K562 (cell line): Measurements from ENCODE around the gene SUPT5H. TPM values are rescaled to one million over a fixed set of nuclear protein-coding genes. Genes with fewer than 3 reads are reported as not detected.

Experiments used
- CAMTA2 ChIP-seq: fragments of 250-450 bp; sonication (Bioruptor Pico); conservative IDR thresholded peaks from 2 replicates; pipeline ENCODE4 v1.5.1; 2022
- CHD4 ChIP-seq: fragments of 200-600 bp; sonication (generic); IDR thresholded peaks from 3 replicates; pipeline ENCODE4 v1.6.1; 2012; ENCODE audit warnings: low read depth, mild to moderate bottlenecking, mixed read lengths, low read length, inconsistent platforms; ENCODE audit not compliant: insufficient read depth, insufficient replicate concordance, poor library complexity, severe bottlenecking
- CLOCK ChIP-seq: fragments of 250-450 bp; sonication (Bioruptor Pico); IDR thresholded peaks from 2 replicates; pipeline ENCODE4 v1.4.0; 2020; ENCODE audit warnings: mild to moderate bottlenecking, moderate library complexity, borderline replicate concordance
- DACH1 ChIP-seq: fragments of 450-650 bp; IDR thresholded peaks from 2 replicates; pipeline ENCODE4 v1.6.1; 2018; ENCODE audit not compliant: partially characterized antibody
- ETV5 ChIP-seq: sonication (generic); formaldehyde crosslinking; IDR thresholded peaks from 2 replicates; pipeline ENCODE4 v1.4.0; 2020; ENCODE audit warnings: low read depth, mild to moderate bottlenecking, missing genetic modification reagents
- MAFG ChIP-seq: fragments of 450-650 bp; conservative IDR thresholded peaks from 2 replicates; pipeline ENCODE4 v1.6.1; 2016; ENCODE audit warnings: missing genetic modification characterization, missing compliant biosample characterization
- NEUROD1 ChIP-seq: fragments of 150-350 bp; IDR thresholded peaks from 2 replicates; pipeline ENCODE4 v1.6.1; 2014; ENCODE audit warnings: borderline replicate concordance, low read length, low read depth; ENCODE audit not compliant: partially characterized antibody
- NFE2L1 ChIP-seq: fragments of 450-650 bp; IDR thresholded peaks from 2 replicates; pipeline ENCODE4 v1.6.1; 2016; ENCODE audit warnings: missing genetic modification characterization, low read depth, mild to moderate bottlenecking, missing compliant biosample characterization, moderate library complexity, borderline replicate concordance
- NFXL1 ChIP-seq: fragments of 450-650 bp; formaldehyde crosslinking; IDR thresholded peaks from 2 replicates; pipeline ENCODE4 v1.4.0; 2021; ENCODE audit warnings: mild to moderate bottlenecking
- PHTF2 ChIP-seq: fragments of 250-450 bp; sonication (Bioruptor Pico); IDR thresholded peaks from 2 replicates; pipeline ENCODE4 v1.5.0; 2021; ENCODE audit warnings: mild to moderate bottlenecking
- PKNOX1 ChIP-seq: fragments of 450-650 bp; IDR thresholded peaks from 2 replicates; pipeline ENCODE4 v1.6.1; 2016
- polyA plus RNA-seq, 8 experiments: library from polyadenylated mRNA; depleted of rRNA in 4 of 8; stranded (reverse) in 5 of 8; unstranded in 3 of 8; fragments of >200 nt; fragmentation: Nextera tagmentation in 2 of 8; fragmentation: Illumina TruSeq in 1 of 8; extraction: Ambion mirVana in 2 of 8; extraction: Trizol in 1 of 8; gene quantifications; 2 replicates each; pipeline versions ENCODE4 v1.2.1 to v1.2.3, GENCODE V29; 2011 to 2014; ENCODE audit warnings: inconsistent platforms in 1 of 8, missing spikeins in 1 of 8
- total RNA-seq, 7 experiments: library from RNA; depleted of rRNA in 6 of 7; stranded (reverse); fragments of >200 nt in 6 of 7; fragmentation: Illumina TruSeq in 2 of 7; extraction: Trizol in 2 of 7; gene quantifications; 2 replicates each; pipeline versions ENCODE4 v1.2.1 to v1.2.3, GENCODE V29; 2011 to 2021; ENCODE audit warnings: low replicate concordance in 1 of 7
- TF ChIP-seq, protein P1 (sequence below), 2 experiments: IDR thresholded peaks in 1 of 2; conservative IDR thresholded peaks in 1 of 2; 2 replicates each; pipeline ENCODE4 v1.6.1; 2016; ENCODE audit warnings: low read depth in 2 of 2, mild to moderate bottlenecking in 1 of 2, missing compliant biosample characterization in 1 of 2, missing genetic modification characterization in 1 of 2, moderate library complexity in 1 of 2
- TF ChIP-seq, protein P2 (sequence below): sonication (generic); formaldehyde crosslinking; IDR thresholded peaks from 2 replicates; pipeline ENCODE4 v1.8.0; 2022; ENCODE audit warnings: missing genetic modification reagents, mild to moderate bottlenecking, borderline replicate concordance

SUPT5H gene
- total and polyA plus RNA-seq, 9 of the 15 experiments (the other 6 are each of a cell fraction or from before 2014, with no cell fraction given) = 13.3 to 85.9 (median 35.9) TPM

- TF ChIP-seq NEUROD1 (peak; percentile 81), DACH1 (peak; percentile 87), NFXL1 (no peak), MAFG (no peak), ETV5 (CRISPR knock-in tag) (0 out of 2 replicates have a peak, but pooled peaks have one; percentile 46), NFE2L1 (no peak), PHTF2 (no peak), CAMTA2 (no peak), CHD4 (no peak), CLOCK (CRISPR knock-in tag) (no peak), PKNOX1 (peak; percentile 77)
- TF ChIP-seq, protein P1, sequence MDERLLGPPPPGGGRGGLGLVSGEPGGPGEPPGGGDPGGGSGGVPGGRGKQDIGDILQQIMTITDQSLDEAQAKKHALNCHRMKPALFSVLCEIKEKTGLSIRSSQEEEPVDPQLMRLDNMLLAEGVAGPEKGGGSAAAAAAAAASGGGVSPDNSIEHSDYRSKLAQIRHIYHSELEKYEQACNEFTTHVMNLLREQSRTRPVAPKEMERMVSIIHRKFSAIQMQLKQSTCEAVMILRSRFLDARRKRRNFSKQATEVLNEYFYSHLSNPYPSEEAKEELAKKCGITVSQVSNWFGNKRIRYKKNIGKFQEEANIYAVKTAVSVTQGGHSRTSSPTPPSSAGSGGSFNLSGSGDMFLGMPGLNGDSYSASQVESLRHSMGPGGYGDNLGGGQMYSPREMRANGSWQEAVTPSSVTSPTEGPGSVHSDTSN (CRISPR knock-in tag; IDR thresholded peaks at IDR 0.05; ENCODE audit: low read depth) = no peak
- TF ChIP-seq, protein P1 (tag; conservative IDR thresholded peaks at IDR 0.05; ENCODE audit: low read depth) = no peak
- TF ChIP-seq, protein P2, sequence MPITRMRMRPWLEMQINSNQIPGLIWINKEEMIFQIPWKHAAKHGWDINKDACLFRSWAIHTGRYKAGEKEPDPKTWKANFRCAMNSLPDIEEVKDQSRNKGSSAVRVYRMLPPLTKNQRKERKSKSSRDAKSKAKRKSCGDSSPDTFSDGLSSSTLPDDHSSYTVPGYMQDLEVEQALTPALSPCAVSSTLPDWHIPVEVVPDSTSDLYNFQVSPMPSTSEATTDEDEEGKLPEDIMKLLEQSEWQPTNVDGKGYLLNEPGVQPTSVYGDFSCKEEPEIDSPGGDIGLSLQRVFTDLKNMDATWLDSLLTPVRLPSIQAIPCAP (CRISPR knock-in tag) = no peak
Observed at GRCh38 chr19:39445196-39446111, at the start of gene SUPT5H (continued).
